IMR-90 (cell line): ENCODE data around the gene MAPK8IP1. TPM values are rescaled to one million over a fixed set of nuclear protein-coding genes. Genes with fewer than 3 reads are reported as not detected.

Experiments
- ATAC-seq: fragments of 200-7000 bp; cut with Tn5 transposase; 2 replicates; pipeline ENCODE4 v1.9.1; 2020; ENCODE audit warnings: low read depth, mild to moderate bottlenecking, moderate library complexity
- BruUV-seq: library from RNA; stranded (reverse); fragments of 400-500 nt; replicated peaks from 2 replicates; lab custom pipeline; 2021; lab: Mats Ljungman, UMichigan
- CTCF ChIA-PET: fragments of 300-600 bp; formaldehyde crosslinking; extraction: SDS; loops from one replicate; lab custom pipeline; 2021; ENCODE audit warnings: antibody characterized with exemption; lab: Yijun Ruan, JAX
- POLR2A ChIA-PET: fragments of 300-600 bp; sonication (Branson Sonifier 250); formaldehyde crosslinking; loops from one replicate; lab custom pipeline; 2022; ENCODE audit warnings: antibody characterized with exemption; ENCODE audit not compliant: unreplicated experiment; lab: Charles Lee
- DNase-seq: peaks from one replicate; pipeline ENCODE4 v3.0.0; 2013
- H2AFZ ChIP-seq: replicated peaks from 2 replicates; pipeline ENCODE3; 2013; ENCODE audit warnings: low read length, mild to moderate bottlenecking; ENCODE audit not compliant: poor library complexity
- H2AK5ac ChIP-seq: 2 replicates; pipeline ENCODE4 v1.6.1; 2013; ENCODE audit warnings: low read depth, low read length, inconsistent platforms
- H2AK9ac ChIP-seq: replicated peaks from 2 replicates; pipeline ENCODE3; 2013; ENCODE audit warnings: mild to moderate bottlenecking, low read depth, low read length, moderate library complexity; ENCODE audit not compliant: poor library complexity
- H2BK120ac ChIP-seq: 2 replicates; pipeline ENCODE4 v1.6.1; 2013; ENCODE audit warnings: low read depth, low read length, inconsistent platforms
- H2BK15ac ChIP-seq: 3 replicates; pipeline ENCODE4 v1.6.1; 2013; ENCODE audit warnings: low read depth, low read length, inconsistent platforms
- H2BK20ac ChIP-seq: 2 replicates; pipeline ENCODE4 v1.6.1; 2013; ENCODE audit warnings: low read depth, mild to moderate bottlenecking, inconsistent platforms, low read length, moderate library complexity
- H2BK5ac ChIP-seq: 2 replicates; pipeline ENCODE4 v1.6.1; 2013; ENCODE audit warnings: mild to moderate bottlenecking, low read depth, low read length, inconsistent platforms; ENCODE audit not compliant: poor library complexity, severe bottlenecking
- H3K14ac ChIP-seq: replicated peaks from 2 replicates; pipeline ENCODE4 v1.6.1; 2013; ENCODE audit warnings: low read depth, low read length, inconsistent platforms
- H3K18ac ChIP-seq: 2 replicates; pipeline ENCODE4 v1.6.1; 2013; ENCODE audit warnings: low read depth, low read length, control low read depth
- H3K23ac ChIP-seq: 2 replicates; pipeline ENCODE4 v1.6.1; 2013; ENCODE audit warnings: low read depth, low read length, inconsistent platforms
- H3K27ac ChIP-seq: 2 replicates; pipeline ENCODE4 v1.5.1; 2013; ENCODE audit warnings: mild to moderate bottlenecking, control low read depth, low read length; ENCODE audit not compliant: insufficient read depth
- H3K27me3 ChIP-seq: 2 replicates; pipeline ENCODE4 v1.6.1; 2013; ENCODE audit warnings: low read length; ENCODE audit not compliant: control insufficient read depth, insufficient read depth
- H3K36me3 ChIP-seq: 2 replicates; pipeline ENCODE4 v1.6.1; 2013; ENCODE audit warnings: low read length, mixed read lengths; ENCODE audit not compliant: control insufficient read depth, insufficient read depth
- H3K4ac ChIP-seq: 2 replicates; pipeline ENCODE4 v1.6.1; 2013; ENCODE audit warnings: low read depth, low read length, inconsistent platforms
- H3K4me1 ChIP-seq: 2 replicates; pipeline ENCODE4 v1.6.1; 2013; ENCODE audit warnings: low read length, mixed read lengths; ENCODE audit not compliant: control insufficient read depth, insufficient read depth
- H3K4me2 ChIP-seq: 2 replicates; pipeline ENCODE4 v1.6.1; 2013; ENCODE audit warnings: low read depth, mild to moderate bottlenecking, control low read depth, low read length, moderate library complexity
- H3K4me3 ChIP-seq: 2 replicates; pipeline ENCODE4 v1.5.1; 2013; ENCODE audit warnings: low read depth, mild to moderate bottlenecking, control low read depth, low read length, moderate library complexity; ENCODE audit not compliant: insufficient read depth
- H3K56ac ChIP-seq: 2 replicates; pipeline ENCODE4 v1.6.1; 2013; ENCODE audit warnings: low read length, inconsistent platforms; ENCODE audit not compliant: insufficient read depth; ENCODE audit errors: extremely low read depth
- H3K79me1 ChIP-seq, 2 experiments: 2 replicates each; pipeline ENCODE4 v1.6.1; 2013; ENCODE audit warnings: low read length in 2 of 2, inconsistent platforms in 1 of 2, low read depth in 1 of 2
- H3K9ac ChIP-seq: 2 replicates; pipeline ENCODE4 v1.6.1; 2013; ENCODE audit warnings: low read depth, low read length, control low read depth
- H3K9me1 ChIP-seq: 2 replicates; pipeline ENCODE4 v1.6.1; 2013; ENCODE audit warnings: low read length, inconsistent platforms; ENCODE audit not compliant: insufficient read depth
- H3K9me3 ChIP-seq: 2 replicates; pipeline ENCODE4 v1.6.1; 2013; ENCODE audit warnings: low read length; ENCODE audit not compliant: control insufficient read depth, insufficient read depth
- H4K20me1 ChIP-seq: 2 replicates; pipeline ENCODE4 v1.6.1; 2013; ENCODE audit warnings: low read length, inconsistent platforms; ENCODE audit not compliant: insufficient read depth
- H4K5ac ChIP-seq: 2 replicates; pipeline ENCODE4 v1.6.1; 2013; ENCODE audit warnings: mild to moderate bottlenecking, low read depth, low read length, control low read depth
- H4K8ac ChIP-seq, 2 experiments: 2 replicates each; pipeline ENCODE4 v1.6.1; 2013; ENCODE audit warnings: low read depth in 2 of 2, low read length in 2 of 2, control low read depth in 1 of 2, inconsistent platforms in 1 of 2
- H4K91ac ChIP-seq: 2 replicates; pipeline ENCODE4 v1.6.1; 2013; ENCODE audit warnings: low read depth, low read length, inconsistent platforms; ENCODE audit not compliant: insufficient read depth
- CEBPB ChIP-seq: IDR thresholded peaks from 2 replicates; pipeline ENCODE4 v1.6.1; 2012; ENCODE audit warnings: low read depth, low read length, improper control_type of control experiment
- CHD1 ChIP-seq: IDR thresholded peaks from 2 replicates; pipeline ENCODE4 v1.6.1; 2012; ENCODE audit warnings: low read depth, low read length, improper control_type of control experiment
- MAFK ChIP-seq: IDR thresholded peaks from 2 replicates; pipeline ENCODE4 v1.6.1; 2012; ENCODE audit warnings: low read depth, low read length, improper control_type of control experiment
- MAZ ChIP-seq: IDR thresholded peaks from 2 replicates; pipeline ENCODE4 v1.6.1; 2012; ENCODE audit warnings: low read depth, mild to moderate bottlenecking, low read length, improper control_type of control experiment, moderate library complexity, borderline replicate concordance
- POLR2A ChIP-seq: IDR thresholded peaks from 2 replicates; pipeline ENCODE4 v1.6.1; 2012; ENCODE audit warnings: mild to moderate bottlenecking, low read depth, low read length
- RCOR1 ChIP-seq: IDR thresholded peaks from 2 replicates; pipeline ENCODE4 v1.6.1; 2012; ENCODE audit warnings: mild to moderate bottlenecking, low read length, improper control_type of control experiment; ENCODE audit not compliant: insufficient replicate concordance
- RFX5 ChIP-seq: IDR thresholded peaks from 2 replicates; pipeline ENCODE4 v1.8.0; 2012; ENCODE audit warnings: low read depth, mild to moderate bottlenecking, low read length, moderate library complexity
- SMC3 ChIP-seq: fragments of 150-350 bp; IDR thresholded peaks from 2 replicates; pipeline ENCODE4 v1.6.1; 2016; ENCODE audit warnings: low read depth, mild to moderate bottlenecking, antibody characterized with exemption, low read length, moderate library complexity
- WGBS, 2 experiments: methylation state at CpG; one replicate each; pipeline versions ENCODE4 v1.1.5 to v1.1.7; 2013; ENCODE audit warnings: missing lambda C conversion rate in 2 of 2; ENCODE audit not compliant: insufficient read length in 1 of 2; ENCODE audit errors: extremely low coverage in 2 of 2; 5-methylcytosine and 5-hydroxymethylcytosine counted together
- dilution Hi-C: fragments of 300-500 bp; cut with HindIII; formaldehyde crosslinking; loops from one replicate; pipeline ENCODE4 v1.14.3; 2018; ENCODE audit warnings: low sequenced_read_pairs; ENCODE audit not compliant: unreplicated experiment
- in situ Hi-C: fragments of 300-500 bp; cut with MboI; formaldehyde crosslinking; loops from 3 replicates; pipeline ENCODE4 v1.14.3; 2019; ENCODE audit warnings: low sequenced_read_pairs, inconsistent platforms, mixed read lengths
- intact Hi-C: fragments of 100-400 bp; cut with micrococcal nuclease; formaldehyde crosslinking; loops from 2 replicates; pipeline ENCODE4 v1.10.0; 2022
- polyA plus RNA-seq, 3 experiments: library from polyadenylated mRNA; depleted of rRNA; stranded (reverse); fragments of >200 nt; gene quantifications; 2 replicates each; pipeline ENCODE4 v1.2.3, GENCODE V29; 2012; ENCODE audit warnings: low replicate concordance in 1 of 3
- total RNA-seq: library from RNA; depleted of rRNA; stranded (reverse); fragments of >200 nt; gene quantifications from 2 replicates; pipeline ENCODE4 v1.2.3, GENCODE V29; 2012
- TF ChIP-seq, protein P1 (sequence below): fragments of 150-350 bp; IDR thresholded peaks from 2 replicates; pipeline ENCODE4 v1.6.1; 2017; ENCODE audit warnings: mild to moderate bottlenecking, antibody characterized with exemption, low read length, low read depth

The MAPK8IP1 gene
- total and polyA plus RNA-seq, 2 of the 4 experiments (the other 2 are of a cell fraction), result 6.5 to 9.6 TPM

DNA sequence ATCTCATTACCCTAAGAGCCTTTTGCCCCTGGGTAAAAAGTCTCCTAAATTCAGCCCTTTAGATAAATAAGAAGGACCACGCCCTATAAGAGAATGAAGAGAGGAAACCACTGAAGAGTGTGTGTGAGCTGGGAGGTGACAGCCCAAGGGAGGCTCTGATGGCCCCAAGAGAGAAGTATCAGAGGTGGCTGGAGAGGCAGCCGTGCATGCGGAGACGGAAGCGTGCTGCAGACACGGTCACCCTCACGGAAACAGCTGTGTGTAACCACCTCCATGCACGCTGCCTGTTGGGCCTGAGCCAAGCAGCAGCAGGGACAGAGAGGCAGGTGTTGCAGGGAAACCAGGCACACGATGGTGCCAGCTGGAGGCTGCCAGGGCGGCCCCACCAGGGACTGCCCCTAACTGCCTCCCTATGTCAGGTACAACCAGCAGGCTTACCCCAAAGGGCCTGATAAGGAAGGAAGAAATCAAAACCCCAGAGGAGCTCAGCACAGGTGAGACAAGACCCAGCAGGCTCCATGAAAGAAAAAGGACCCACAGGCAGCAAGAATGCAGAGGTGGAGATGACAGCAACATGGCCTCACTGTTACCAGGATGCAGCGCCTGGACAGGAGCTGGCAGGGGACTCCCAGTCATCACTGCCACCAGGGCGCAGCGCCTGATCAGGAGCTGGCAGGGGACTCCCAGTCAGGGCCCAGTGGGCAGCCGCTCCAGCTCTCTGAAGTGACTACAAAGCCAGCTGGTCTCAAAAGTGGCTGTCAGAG lies 44.8 kb downstream of the MAPK8IP1 start:
- Histone ChIP-seq H2BK15ac (no peak overlapping the region), H4K8ac (no peak overlapping the region), H2BK5ac (no peak overlapping the region), H3K18ac (no peak overlapping the region), H4K91ac (no peak overlapping the region), H2BK20ac (no peak overlapping the region), H4K20me1 (peaks cover 7% of the 10 kb centered on the region; the same call in 1 of the 2 replicates), H3K4me3 (no peak overlapping the region), H2AFZ (no peak overlapping the region), H3K56ac (no peak overlapping the region), H3K23ac (no peak overlapping the region), H2AK5ac (no peak overlapping the region), H3K9me3 (no peaks in the 10 kb centered on the region), H2AK9ac (peak overlapping the region; percentile 79), H3K4ac (no peak overlapping the region), H3K9ac (no peak overlapping the region), H3K9me1 (no peaks in the 10 kb centered on the region), H3K4me2 (no peak overlapping the region), H4K5ac (no peak overlapping the region), H3K27me3 (peaks cover 11% of the 10 kb centered on the region), H3K14ac (no peak overlapping the region), H2BK120ac (no peak overlapping the region), H3K36me3 (peaks cover 32% of the 10 kb centered on the region), H3K27ac (no peak overlapping the region), H3K4me1 (no peaks in the 10 kb centered on the region; the same call in 1 of the 2 replicates), H3K79me1 (no peaks in the 10 kb centered on the region)
- TF ChIP-seq SMC3 (no peak), RFX5 (no peak), POLR2A (no peak), RCOR1 (no peak), MAFK (no peak), CEBPB (no peak), MAZ (no peak), CHD1 (no peak)
- TF ChIP-seq, protein P1, sequence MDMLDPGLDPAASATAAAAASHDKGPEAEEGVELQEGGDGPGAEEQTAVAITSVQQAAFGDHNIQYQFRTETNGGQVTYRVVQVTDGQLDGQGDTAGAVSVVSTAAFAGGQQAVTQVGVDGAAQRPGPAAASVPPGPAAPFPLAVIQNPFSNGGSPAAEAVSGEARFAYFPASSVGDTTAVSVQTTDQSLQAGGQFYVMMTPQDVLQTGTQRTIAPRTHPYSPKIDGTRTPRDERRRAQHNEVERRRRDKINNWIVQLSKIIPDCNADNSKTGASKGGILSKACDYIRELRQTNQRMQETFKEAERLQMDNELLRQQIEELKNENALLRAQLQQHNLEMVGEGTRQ, result no peak
- in situ Hi-C loops (no loop called here), intact Hi-C loops (no loop called here), dilution Hi-C loops (no loop called here)
- CTCF ChIA-PET, result interaction anchor here (1.2 kb wide), 1 partner anchor 12 kb away, joined by 3 read pairs; no protein-coding TSS in a partner anchor
- no peak for DNase-seq
- no TSS peak for BruUV-seq
- ATAC-seq, result no peak
- POLR2A ChIA-PET, result no interaction called here
- WGBS, 2 experiments, result 77% methylated on average over 7 of the region's 14 CpGs; no CpG with 5 or more reads in 1 of the 2 experiments
